IMR-90 (cell line): ENCODE results near the gene ZNF785. TPM values are rescaled to one million over a fixed set of nuclear protein-coding genes. Genes with fewer than 3 reads are reported as not detected.

Source experiments
- ATAC-seq: fragments of 200-7000 bp; cut with Tn5 transposase; 2 replicates; pipeline ENCODE4 v1.9.1; 2020; ENCODE audit warnings: low read depth, mild to moderate bottlenecking, moderate library complexity
- BruUV-seq: library from RNA; stranded (reverse); fragments of 400-500 nt; replicated peaks from 2 replicates; lab custom pipeline; 2021; lab: Mats Ljungman, UMichigan
- CTCF ChIA-PET: fragments of 300-600 bp; formaldehyde crosslinking; extraction: SDS; loops from one replicate; lab custom pipeline; 2021; ENCODE audit warnings: antibody characterized with exemption; lab: Yijun Ruan, JAX
- POLR2A ChIA-PET: fragments of 300-600 bp; sonication (Branson Sonifier 250); formaldehyde crosslinking; loops from one replicate; lab custom pipeline; 2022; ENCODE audit warnings: antibody characterized with exemption; ENCODE audit not compliant: unreplicated experiment; lab: Charles Lee
- DNase-seq: peaks from one replicate; pipeline ENCODE4 v3.0.0; 2013
- H2AFZ ChIP-seq: replicated peaks from 2 replicates; pipeline ENCODE3; 2013; ENCODE audit warnings: low read length, mild to moderate bottlenecking; ENCODE audit not compliant: poor library complexity
- H2AK5ac ChIP-seq: 2 replicates; pipeline ENCODE4 v1.6.1; 2013; ENCODE audit warnings: low read depth, low read length, inconsistent platforms
- H2AK9ac ChIP-seq: replicated peaks from 2 replicates; pipeline ENCODE3; 2013; ENCODE audit warnings: mild to moderate bottlenecking, low read depth, low read length, moderate library complexity; ENCODE audit not compliant: poor library complexity
- H2BK120ac ChIP-seq: 2 replicates; pipeline ENCODE4 v1.6.1; 2013; ENCODE audit warnings: low read depth, low read length, inconsistent platforms
- H2BK15ac ChIP-seq: 3 replicates; pipeline ENCODE4 v1.6.1; 2013; ENCODE audit warnings: low read depth, low read length, inconsistent platforms
- H2BK20ac ChIP-seq: 2 replicates; pipeline ENCODE4 v1.6.1; 2013; ENCODE audit warnings: low read depth, mild to moderate bottlenecking, inconsistent platforms, low read length, moderate library complexity
- H2BK5ac ChIP-seq: 2 replicates; pipeline ENCODE4 v1.6.1; 2013; ENCODE audit warnings: mild to moderate bottlenecking, low read depth, low read length, inconsistent platforms; ENCODE audit not compliant: poor library complexity, severe bottlenecking
- H3K14ac ChIP-seq: replicated peaks from 2 replicates; pipeline ENCODE4 v1.6.1; 2013; ENCODE audit warnings: low read depth, low read length, inconsistent platforms
- H3K18ac ChIP-seq: 2 replicates; pipeline ENCODE4 v1.6.1; 2013; ENCODE audit warnings: low read depth, low read length, control low read depth
- H3K23ac ChIP-seq: 2 replicates; pipeline ENCODE4 v1.6.1; 2013; ENCODE audit warnings: low read depth, low read length, inconsistent platforms
- H3K27ac ChIP-seq: 2 replicates; pipeline ENCODE4 v1.5.1; 2013; ENCODE audit warnings: mild to moderate bottlenecking, control low read depth, low read length; ENCODE audit not compliant: insufficient read depth
- H3K27me3 ChIP-seq: 2 replicates; pipeline ENCODE4 v1.6.1; 2013; ENCODE audit warnings: low read length; ENCODE audit not compliant: control insufficient read depth, insufficient read depth
- H3K36me3 ChIP-seq: 2 replicates; pipeline ENCODE4 v1.6.1; 2013; ENCODE audit warnings: low read length, mixed read lengths; ENCODE audit not compliant: control insufficient read depth, insufficient read depth
- H3K4ac ChIP-seq: 2 replicates; pipeline ENCODE4 v1.6.1; 2013; ENCODE audit warnings: low read depth, low read length, inconsistent platforms
- H3K4me1 ChIP-seq: 2 replicates; pipeline ENCODE4 v1.6.1; 2013; ENCODE audit warnings: low read length, mixed read lengths; ENCODE audit not compliant: control insufficient read depth, insufficient read depth
- H3K4me2 ChIP-seq: 2 replicates; pipeline ENCODE4 v1.6.1; 2013; ENCODE audit warnings: low read depth, mild to moderate bottlenecking, control low read depth, low read length, moderate library complexity
- H3K4me3 ChIP-seq: 2 replicates; pipeline ENCODE4 v1.5.1; 2013; ENCODE audit warnings: low read depth, mild to moderate bottlenecking, control low read depth, low read length, moderate library complexity; ENCODE audit not compliant: insufficient read depth
- H3K56ac ChIP-seq: 2 replicates; pipeline ENCODE4 v1.6.1; 2013; ENCODE audit warnings: low read length, inconsistent platforms; ENCODE audit not compliant: insufficient read depth; ENCODE audit errors: extremely low read depth
- H3K79me1 ChIP-seq, 2 experiments: 2 replicates each; pipeline ENCODE4 v1.6.1; 2013; ENCODE audit warnings: low read length in 2 of 2, inconsistent platforms in 1 of 2, low read depth in 1 of 2
- H3K9ac ChIP-seq: 2 replicates; pipeline ENCODE4 v1.6.1; 2013; ENCODE audit warnings: low read depth, low read length, control low read depth
- H3K9me1 ChIP-seq: 2 replicates; pipeline ENCODE4 v1.6.1; 2013; ENCODE audit warnings: low read length, inconsistent platforms; ENCODE audit not compliant: insufficient read depth
- H3K9me3 ChIP-seq: 2 replicates; pipeline ENCODE4 v1.6.1; 2013; ENCODE audit warnings: low read length; ENCODE audit not compliant: control insufficient read depth, insufficient read depth
- H4K20me1 ChIP-seq: 2 replicates; pipeline ENCODE4 v1.6.1; 2013; ENCODE audit warnings: low read length, inconsistent platforms; ENCODE audit not compliant: insufficient read depth
- H4K5ac ChIP-seq: 2 replicates; pipeline ENCODE4 v1.6.1; 2013; ENCODE audit warnings: mild to moderate bottlenecking, low read depth, low read length, control low read depth
- H4K8ac ChIP-seq, 2 experiments: 2 replicates each; pipeline ENCODE4 v1.6.1; 2013; ENCODE audit warnings: low read depth in 2 of 2, low read length in 2 of 2, control low read depth in 1 of 2, inconsistent platforms in 1 of 2
- H4K91ac ChIP-seq: 2 replicates; pipeline ENCODE4 v1.6.1; 2013; ENCODE audit warnings: low read depth, low read length, inconsistent platforms; ENCODE audit not compliant: insufficient read depth
- BHLHE40 ChIP-seq: fragments of 150-350 bp; IDR thresholded peaks from 2 replicates; pipeline ENCODE4 v1.6.1; 2016; ENCODE audit warnings: mild to moderate bottlenecking, low read depth, low read length
- CEBPB ChIP-seq: IDR thresholded peaks from 2 replicates; pipeline ENCODE4 v1.6.1; 2012; ENCODE audit warnings: low read depth, low read length, improper control_type of control experiment
- CHD1 ChIP-seq: IDR thresholded peaks from 2 replicates; pipeline ENCODE4 v1.6.1; 2012; ENCODE audit warnings: low read depth, low read length, improper control_type of control experiment
- CTCF ChIP-seq: conservative IDR thresholded peaks from 2 replicates; pipeline ENCODE4 v1.5.1; 2012; ENCODE audit warnings: mild to moderate bottlenecking, low read depth, low read length, improper control_type of control experiment
- ELK1 ChIP-seq: fragments of 150-350 bp; IDR thresholded peaks from 2 replicates; pipeline ENCODE4 v1.6.1; 2016; ENCODE audit warnings: low read depth, mild to moderate bottlenecking, low read length, moderate library complexity, borderline replicate concordance
- FOS ChIP-seq: fragments of 150-350 bp; IDR thresholded peaks from 2 replicates; pipeline ENCODE4 v1.6.1; 2016; ENCODE audit warnings: low read depth, low read length
- MAFK ChIP-seq: IDR thresholded peaks from 2 replicates; pipeline ENCODE4 v1.6.1; 2012; ENCODE audit warnings: low read depth, low read length, improper control_type of control experiment
- MAZ ChIP-seq: IDR thresholded peaks from 2 replicates; pipeline ENCODE4 v1.6.1; 2012; ENCODE audit warnings: low read depth, mild to moderate bottlenecking, low read length, improper control_type of control experiment, moderate library complexity, borderline replicate concordance
- MXI1 ChIP-seq: IDR thresholded peaks from 2 replicates; pipeline ENCODE4 v1.6.1; 2012; ENCODE audit warnings: low read depth, mild to moderate bottlenecking, low read length, moderate library complexity, borderline replicate concordance
- NFE2L2 ChIP-seq: fragments of 150-350 bp; IDR thresholded peaks from 2 replicates; pipeline ENCODE4 v1.6.1; 2016; ENCODE audit warnings: low read depth, mild to moderate bottlenecking, low read length
- POLR2A ChIP-seq: IDR thresholded peaks from 2 replicates; pipeline ENCODE4 v1.6.1; 2012; ENCODE audit warnings: mild to moderate bottlenecking, low read depth, low read length
- RAD21 ChIP-seq: IDR thresholded peaks from 2 replicates; pipeline ENCODE4 v1.6.1; 2012; ENCODE audit warnings: low read length, improper control_type of control experiment
- RCOR1 ChIP-seq: IDR thresholded peaks from 2 replicates; pipeline ENCODE4 v1.6.1; 2012; ENCODE audit warnings: mild to moderate bottlenecking, low read length, improper control_type of control experiment; ENCODE audit not compliant: insufficient replicate concordance
- RFX5 ChIP-seq: IDR thresholded peaks from 2 replicates; pipeline ENCODE4 v1.8.0; 2012; ENCODE audit warnings: low read depth, mild to moderate bottlenecking, low read length, moderate library complexity
- SMC3 ChIP-seq: fragments of 150-350 bp; IDR thresholded peaks from 2 replicates; pipeline ENCODE4 v1.6.1; 2016; ENCODE audit warnings: low read depth, mild to moderate bottlenecking, antibody characterized with exemption, low read length, moderate library complexity
- USF2 ChIP-seq: fragments of 150-350 bp; IDR thresholded peaks from 2 replicates; pipeline ENCODE4 v1.6.1; 2017; ENCODE audit warnings: mild to moderate bottlenecking, antibody characterized with exemption, low read length, low read depth
- WGBS, 2 experiments: methylation state at CpG; one replicate each; pipeline versions ENCODE4 v1.1.5 to v1.1.7; 2013; ENCODE audit warnings: missing lambda C conversion rate in 2 of 2; ENCODE audit not compliant: insufficient read length in 1 of 2; ENCODE audit errors: extremely low coverage in 2 of 2; 5-methylcytosine and 5-hydroxymethylcytosine counted together
- dilution Hi-C: fragments of 300-500 bp; cut with HindIII; formaldehyde crosslinking; loops from one replicate; pipeline ENCODE4 v1.14.3; 2018; ENCODE audit warnings: low sequenced_read_pairs; ENCODE audit not compliant: unreplicated experiment
- in situ Hi-C: fragments of 300-500 bp; cut with MboI; formaldehyde crosslinking; loops from 3 replicates; pipeline ENCODE4 v1.14.3; 2019; ENCODE audit warnings: low sequenced_read_pairs, inconsistent platforms, mixed read lengths
- intact Hi-C: fragments of 100-400 bp; cut with micrococcal nuclease; formaldehyde crosslinking; loops from 2 replicates; pipeline ENCODE4 v1.10.0; 2022
- polyA plus RNA-seq, 3 experiments: library from polyadenylated mRNA; depleted of rRNA; stranded (reverse); fragments of >200 nt; gene quantifications; 2 replicates each; pipeline ENCODE4 v1.2.3, GENCODE V29; 2012; ENCODE audit warnings: low replicate concordance in 1 of 3
- total RNA-seq: library from RNA; depleted of rRNA; stranded (reverse); fragments of >200 nt; gene quantifications from 2 replicates; pipeline ENCODE4 v1.2.3, GENCODE V29; 2012

Gene ZNF785
- total and polyA plus RNA-seq, 2 of the 4 experiments (the other 2 are of a cell fraction), result 2.9 to 4.0 TPM

- Histone ChIP-seq H3K4me3 (no peak overlapping the region), H3K79me1 (peaks cover 10 to 21% of the 10 kb centered on the region in 2 experiments; a peak in 3 of 4 replicates), H3K9me3 (no peaks in the 10 kb centered on the region; the same call in 1 of the 2 replicates), H3K4me2 (no peak overlapping the region), H2AFZ (no peak overlapping the region), H3K18ac (no peak overlapping the region), H3K4ac (no peak overlapping the region), H3K27ac (no peak overlapping the region), H3K23ac (no peak overlapping the region), H3K9me1 (no peaks in the 10 kb centered on the region; the same call in 1 of the 2 replicates), H4K5ac (no peak overlapping the region), H3K36me3 (peaks cover 25% of the 10 kb centered on the region), H2BK15ac (no peak overlapping the region), H3K27me3 (no peaks in the 10 kb centered on the region), H4K8ac (no peak overlapping the region), H4K91ac (no peak overlapping the region), H2BK120ac (no peak overlapping the region), H3K4me1 (peaks cover 6% of the 10 kb centered on the region; the same call in 1 of the 2 replicates), H3K14ac (no peak overlapping the region), H2AK5ac (no peak overlapping the region), H2BK20ac (no peak overlapping the region), H4K20me1 (no peaks in the 10 kb centered on the region), H2BK5ac (no peak overlapping the region), H3K9ac (no peak overlapping the region), H2AK9ac (no peak overlapping the region), H3K56ac (no peak overlapping the region)
- ChIA-PET CTCF (no interaction called here), POLR2A (no interaction called here)
- no peak for DNase-seq
- ATAC-seq, result no peak
- intact Hi-C loops, result no loop called here
- in situ Hi-C loops, result no loop called here
- dilution Hi-C loops, result no loop called here
- TF ChIP-seq CTCF (no peak), CHD1 (no peak), SMC3 (no peak), USF2 (no peak), NFE2L2 (no peak), RAD21 (no peak), ELK1 (no peak), POLR2A (no peak), RCOR1 (no peak), BHLHE40 (no peak), RFX5 (no peak), MXI1 (no peak), MAZ (no peak), FOS (no peak), CEBPB (no peak), MAFK (no peak)
- no TSS peak for BruUV-seq
- 89% methylated on average over 3 of the region's 7 CpGs; no CpG with 5 or more reads in 1 of the 2 experiments for WGBS, 2 experiments
Observed at GRCh38 chr16:30603945-30604315, 18.4 kb upstream of the ZNF785 start.
